ENCODE results near the gene GOLGA6A. TPM values are rescaled to one million over a fixed set of nuclear protein-coding genes. Genes with fewer than 3 reads are reported as not detected.

Gene GOLGA6A
- total and polyA plus RNA-seq, 2 of the 13 experiments (the other 11 are each of a cell fraction or from before 2014, with no cell fraction given) = 0.04 to 0.22 TPM

- TF ChIP-seq HNF1B (CRISPR knock-in tag; IDR thresholded peaks at IDR 0.05) (peak; percentile 53; the same call in 1 of the 2 replicates), NR2F1 (CRISPR knock-in tag; IDR thresholded peaks at IDR 0.05) (no peak), PPARG (CRISPR knock-in tag; conservative IDR thresholded peaks at IDR 0.05) (no peak), TIGD3 (CRISPR knock-in tag; IDR thresholded peaks at IDR 0.05; ENCODE audit: borderline replicate concordance) (no peak), ZFP90 (CRISPR knock-in tag; IDR thresholded peaks at IDR 0.05; ENCODE audit: borderline replicate concordance) (peak; percentile 48; the same call in 1 of the 2 replicates), PLRG1 (conservative IDR thresholded peaks at IDR 0.05) (no peak), CBFB (CRISPR knock-in tag; IDR thresholded peaks at IDR 0.05) (no peak), SYNCRIP (IDR thresholded peaks at IDR 0.05; ENCODE audit: insufficient read depth, low read depth, low read length) (no peak), ZNF674 (CRISPR knock-in tag; IDR thresholded peaks at IDR 0.05; ENCODE audit: low read depth) (no peak), NFRKB (IDR thresholded peaks at IDR 0.05) (no peak), MYC (CRISPR knock-in tag; IDR thresholded peaks at IDR 0.05; ENCODE audit: borderline replicate concordance) (no peak)
- TF ChIP-seq, protein P1, sequence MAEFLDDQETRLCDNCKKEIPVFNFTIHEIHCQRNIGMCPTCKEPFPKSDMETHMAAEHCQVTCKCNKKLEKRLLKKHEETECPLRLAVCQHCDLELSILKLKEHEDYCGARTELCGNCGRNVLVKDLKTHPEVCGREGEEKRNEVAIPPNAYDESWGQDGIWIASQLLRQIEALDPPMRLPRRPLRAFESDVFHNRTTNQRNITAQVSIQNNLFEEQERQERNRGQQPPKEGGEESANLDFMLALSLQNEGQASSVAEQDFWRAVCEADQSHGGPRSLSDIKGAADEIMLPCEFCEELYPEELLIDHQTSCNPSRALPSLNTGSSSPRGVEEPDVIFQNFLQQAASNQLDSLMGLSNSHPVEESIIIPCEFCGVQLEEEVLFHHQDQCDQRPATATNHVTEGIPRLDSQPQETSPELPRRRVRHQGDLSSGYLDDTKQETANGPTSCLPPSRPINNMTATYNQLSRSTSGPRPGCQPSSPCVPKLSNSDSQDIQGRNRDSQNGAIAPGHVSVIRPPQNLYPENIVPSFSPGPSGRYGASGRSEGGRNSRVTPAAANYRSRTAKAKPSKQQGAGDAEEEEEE (CRISPR knock-in tag; IDR thresholded peaks at IDR 0.05; ENCODE audit: borderline replicate concordance) = no peak
- TF ChIP-seq, protein P2, sequence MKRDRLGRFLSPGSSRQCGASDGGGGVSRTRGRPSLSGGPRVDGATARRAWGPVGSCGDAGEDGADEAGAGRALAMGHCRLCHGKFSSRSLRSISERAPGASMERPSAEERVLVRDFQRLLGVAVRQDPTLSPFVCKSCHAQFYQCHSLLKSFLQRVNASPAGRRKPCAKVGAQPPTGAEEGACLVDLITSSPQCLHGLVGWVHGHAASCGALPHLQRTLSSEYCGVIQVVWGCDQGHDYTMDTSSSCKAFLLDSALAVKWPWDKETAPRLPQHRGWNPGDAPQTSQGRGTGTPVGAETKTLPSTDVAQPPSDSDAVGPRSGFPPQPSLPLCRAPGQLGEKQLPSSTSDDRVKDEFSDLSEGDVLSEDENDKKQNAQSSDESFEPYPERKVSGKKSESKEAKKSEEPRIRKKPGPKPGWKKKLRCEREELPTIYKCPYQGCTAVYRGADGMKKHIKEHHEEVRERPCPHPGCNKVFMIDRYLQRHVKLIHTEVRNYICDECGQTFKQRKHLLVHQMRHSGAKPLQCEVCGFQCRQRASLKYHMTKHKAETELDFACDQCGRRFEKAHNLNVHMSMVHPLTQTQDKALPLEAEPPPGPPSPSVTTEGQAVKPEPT (CRISPR knock-in tag; IDR thresholded peaks at IDR 0.05; ENCODE audit: low read depth) = no peak
- TF ChIP-seq, protein P3, sequence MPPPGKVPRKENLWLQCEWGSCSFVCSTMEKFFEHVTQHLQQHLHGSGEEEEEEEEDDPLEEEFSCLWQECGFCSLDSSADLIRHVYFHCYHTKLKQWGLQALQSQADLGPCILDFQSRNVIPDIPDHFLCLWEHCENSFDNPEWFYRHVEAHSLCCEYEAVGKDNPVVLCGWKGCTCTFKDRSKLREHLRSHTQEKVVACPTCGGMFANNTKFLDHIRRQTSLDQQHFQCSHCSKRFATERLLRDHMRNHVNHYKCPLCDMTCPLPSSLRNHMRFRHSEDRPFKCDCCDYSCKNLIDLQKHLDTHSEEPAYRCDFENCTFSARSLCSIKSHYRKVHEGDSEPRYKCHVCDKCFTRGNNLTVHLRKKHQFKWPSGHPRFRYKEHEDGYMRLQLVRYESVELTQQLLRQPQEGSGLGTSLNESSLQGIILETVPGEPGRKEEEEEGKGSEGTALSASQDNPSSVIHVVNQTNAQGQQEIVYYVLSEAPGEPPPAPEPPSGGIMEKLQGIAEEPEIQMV (CRISPR knock-in tag; IDR thresholded peaks at IDR 0.05; ENCODE audit: low read depth) = no peak
- TF ChIP-seq, protein P4, sequence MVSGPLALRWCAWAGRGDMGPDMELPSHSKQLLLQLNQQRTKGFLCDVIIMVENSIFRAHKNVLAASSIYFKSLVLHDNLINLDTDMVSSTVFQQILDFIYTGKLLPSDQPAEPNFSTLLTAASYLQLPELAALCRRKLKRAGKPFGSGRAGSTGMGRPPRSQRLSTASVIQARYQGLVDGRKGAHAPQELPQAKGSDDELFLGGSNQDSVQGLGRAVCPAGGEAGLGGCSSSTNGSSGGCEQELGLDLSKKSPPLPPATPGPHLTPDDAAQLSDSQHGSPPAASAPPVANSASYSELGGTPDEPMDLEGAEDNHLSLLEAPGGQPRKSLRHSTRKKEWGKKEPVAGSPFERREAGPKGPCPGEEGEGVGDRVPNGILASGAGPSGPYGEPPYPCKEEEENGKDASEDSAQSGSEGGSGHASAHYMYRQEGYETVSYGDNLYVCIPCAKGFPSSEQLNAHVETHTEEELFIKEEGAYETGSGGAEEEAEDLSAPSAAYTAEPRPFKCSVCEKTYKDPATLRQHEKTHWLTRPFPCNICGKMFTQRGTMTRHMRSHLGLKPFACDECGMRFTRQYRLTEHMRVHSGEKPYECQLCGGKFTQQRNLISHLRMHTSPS (CRISPR knock-in tag; IDR thresholded peaks at IDR 0.05; ENCODE audit: low read depth) = no peak
Observed at GRCh38 chr15:74127255-74127953, 45.1 kb upstream of the GOLGA6A start (continued).

Data from HepG2 (cell line).